GM19324 (cell line): Measurements from ENCODE around the gene MT1M.
"Not testable (repeated sequence)": the region's sequence is repeated elsewhere in the genome, so short reads cannot be mapped to it uniquely, and the experiment has no call there.

Source experiments
- ATAC-seq: cut with Tn5 transposase; IDR thresholded peaks from one replicate; pipeline ENCODE4 v1.9.1; 2021; ENCODE audit warnings: mild to moderate bottlenecking, moderate library complexity; ENCODE audit not compliant: unreplicated experiment, low FRiP score

MT1M gene

DNA sequence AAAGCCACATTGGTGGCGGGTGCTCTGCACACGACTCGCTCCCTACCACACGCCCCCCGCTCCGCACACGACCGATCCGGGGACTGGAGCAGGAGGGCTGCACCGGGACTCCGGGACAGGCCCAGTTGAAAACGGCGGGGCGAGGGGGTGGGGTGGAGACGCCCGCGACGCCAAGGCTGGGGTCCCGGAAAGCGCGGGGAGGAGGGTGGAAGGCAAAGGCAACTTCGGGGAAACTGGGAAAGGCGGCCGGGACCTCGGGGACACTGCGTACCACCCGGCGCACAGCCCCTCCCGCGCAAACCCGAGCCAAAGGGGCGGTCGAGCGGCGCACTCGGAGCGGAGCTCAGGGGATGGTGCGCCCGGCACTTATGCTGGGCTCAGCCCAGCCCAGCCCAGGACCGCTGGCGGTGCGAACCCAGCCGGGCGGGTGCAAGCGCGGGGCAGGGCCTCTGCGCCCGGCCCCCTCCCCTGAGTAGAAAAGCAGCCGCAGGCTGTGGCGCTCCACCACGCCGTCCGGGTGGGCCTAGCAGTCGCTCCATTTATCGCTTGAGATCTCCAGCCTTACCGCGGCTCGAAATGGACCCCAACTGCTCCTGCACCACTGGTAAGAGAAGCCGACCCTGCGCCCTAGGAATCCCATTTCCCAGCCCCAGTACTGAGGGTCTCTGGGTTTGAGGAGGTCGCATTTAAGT is at the start of gene MT1M:
Gene MT1M (plus strand): TSS at position 504 of the 692 bp plus-strand sequence. CDS start 73 bp downstream, at position 577.
- ATAC-seq = no peak

DNA sequence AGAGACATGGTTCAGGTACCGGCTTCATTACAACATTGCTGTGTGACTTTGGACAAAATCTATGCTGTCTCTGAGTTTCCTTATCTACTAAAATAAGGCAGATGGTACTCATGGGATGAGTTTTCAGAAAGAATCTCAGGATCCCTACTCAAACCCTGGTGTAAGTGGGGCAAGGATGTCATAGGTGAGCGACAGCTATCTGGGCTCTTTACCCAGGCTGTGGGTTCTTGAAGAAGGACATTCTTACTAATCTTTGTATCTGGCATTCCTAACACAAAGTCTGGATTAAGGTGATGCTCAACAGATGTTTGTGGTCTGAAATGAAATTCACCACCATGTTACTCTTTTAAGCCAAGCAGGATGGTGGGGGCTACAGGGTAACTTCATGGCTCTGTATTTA is 49.5 kb upstream of the MT1M start:
- not testable (repeated sequence) for ATAC-seq

DNA sequence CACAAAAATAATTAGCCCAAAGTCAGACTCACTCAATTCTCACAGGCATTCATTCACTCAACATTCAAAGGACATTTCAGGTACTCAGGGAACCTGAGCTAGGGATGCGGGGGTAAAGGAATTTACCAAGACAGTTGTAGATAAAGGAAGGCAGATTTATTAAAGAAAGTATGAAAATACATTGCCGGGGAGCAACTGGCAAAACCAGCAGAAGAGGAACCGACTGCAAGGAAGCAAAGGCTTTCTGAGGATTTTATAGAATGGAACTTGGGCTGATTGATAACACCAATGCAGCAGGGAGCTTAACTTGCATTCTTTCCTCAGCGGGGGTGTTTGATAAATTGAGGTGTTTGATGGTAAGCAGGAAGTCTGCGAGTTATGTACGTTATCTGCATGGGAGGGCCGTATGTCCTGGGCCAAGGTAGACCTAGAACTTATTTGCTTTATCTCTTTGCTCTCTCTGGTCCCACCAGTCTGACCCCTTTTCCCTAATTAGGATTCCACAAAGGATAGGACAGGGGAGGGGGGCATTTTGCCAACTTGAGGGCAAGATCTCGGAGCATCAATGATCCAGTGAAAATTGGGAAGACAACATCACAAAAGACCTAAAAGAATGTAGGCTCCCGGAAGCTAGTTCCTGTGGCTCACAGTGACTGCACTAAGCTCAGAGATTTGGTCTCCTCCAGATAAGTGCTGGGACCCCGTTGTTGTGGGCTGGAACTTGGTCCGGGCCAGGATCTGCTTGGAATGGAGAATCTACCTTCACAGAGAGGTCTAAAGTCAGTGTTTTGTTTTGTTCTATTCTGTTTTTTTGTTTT is 48.9 kb upstream of the MT1M start:
- no peak for ATAC-seq

DNA sequence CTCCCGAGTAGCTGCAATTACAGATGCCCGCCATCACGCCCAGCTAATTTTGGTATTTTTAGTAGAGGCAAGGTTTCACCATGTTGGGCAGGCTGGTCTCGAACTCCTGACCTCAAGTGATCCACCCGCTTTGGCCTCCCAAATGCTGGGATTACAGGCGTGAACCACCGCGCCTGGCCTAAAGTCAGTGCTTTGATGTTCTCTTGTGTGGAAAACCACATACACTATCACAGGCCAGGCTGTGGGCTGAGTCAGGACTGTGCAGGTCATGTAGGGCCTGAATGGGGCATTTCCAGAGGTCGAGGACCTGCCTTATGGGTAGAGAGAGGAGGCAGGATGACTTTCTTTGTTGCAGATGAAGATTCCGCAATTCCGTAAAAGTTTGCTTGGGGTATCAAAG is 48.2 kb upstream of the MT1M start:
- no peak for ATAC-seq

DNA sequence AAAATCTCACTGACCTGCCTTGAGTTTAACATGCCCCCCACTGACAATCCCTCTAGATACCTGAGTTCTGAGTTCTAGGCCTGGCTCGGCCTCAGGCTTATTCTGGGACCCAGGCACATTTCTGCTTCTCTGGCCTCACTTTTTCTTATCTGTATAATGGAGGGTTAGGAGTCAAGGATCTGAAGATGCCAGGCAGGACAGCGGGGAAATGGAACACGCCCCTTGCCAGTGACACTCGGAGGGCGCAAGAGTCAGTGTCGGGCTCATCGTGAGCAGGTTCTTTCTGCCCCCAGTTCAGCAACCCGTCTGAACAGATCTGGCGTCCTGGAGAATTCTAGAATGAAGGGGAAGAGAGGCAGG is 43.7 kb upstream of the MT1M start:
- no peak for ATAC-seq

DNA sequence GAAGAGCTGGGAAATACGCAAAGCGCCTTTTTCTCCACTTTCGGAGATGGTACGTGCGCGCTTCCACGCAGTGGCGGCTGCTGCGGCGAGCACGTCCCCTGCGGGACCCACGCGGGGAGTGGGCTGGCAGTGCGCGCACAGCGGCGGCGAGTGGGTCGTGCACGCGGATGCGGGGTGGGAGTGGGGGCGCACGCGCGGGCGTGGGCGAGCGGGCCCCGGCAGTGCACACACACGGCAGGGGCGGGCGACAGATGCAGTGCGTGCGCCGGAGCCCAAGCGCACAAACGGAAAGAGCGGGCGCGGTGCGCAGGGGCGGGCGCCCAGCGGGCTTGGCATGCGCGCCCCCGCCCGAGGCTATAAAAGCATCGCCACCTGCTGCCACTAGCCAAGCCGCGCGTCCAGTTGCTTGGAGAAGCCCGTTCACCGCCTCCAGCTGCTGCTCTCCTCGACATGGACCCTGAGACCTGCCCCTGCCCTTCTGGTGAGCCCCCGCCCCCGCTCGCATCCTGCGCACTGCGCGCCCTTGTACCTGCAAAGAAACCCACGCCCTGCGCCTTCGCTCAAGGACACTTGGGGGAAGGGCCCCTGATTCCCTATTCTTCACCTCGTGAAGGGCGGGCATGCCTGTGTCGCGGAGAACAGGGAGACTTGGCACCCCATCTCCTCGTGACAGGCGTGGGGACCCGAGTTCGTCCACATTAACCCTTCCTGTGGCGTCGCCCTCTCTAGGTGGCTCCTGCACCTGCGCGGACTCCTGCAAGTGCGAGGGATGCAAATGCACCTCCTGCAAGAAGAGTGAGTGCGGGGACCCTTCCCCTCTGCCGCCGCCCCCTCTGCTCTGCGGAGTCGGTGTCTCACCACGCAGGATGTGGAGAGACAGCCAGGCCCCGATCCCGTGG is 43.1 kb upstream of the MT1M start, which contains the start of gene MT3:
Gene MT3 (plus strand): TSS at position 388 of the 899 bp plus-strand sequence. CDS start 63 bp downstream, at position 451.
- ATAC-seq = no peak

DNA sequence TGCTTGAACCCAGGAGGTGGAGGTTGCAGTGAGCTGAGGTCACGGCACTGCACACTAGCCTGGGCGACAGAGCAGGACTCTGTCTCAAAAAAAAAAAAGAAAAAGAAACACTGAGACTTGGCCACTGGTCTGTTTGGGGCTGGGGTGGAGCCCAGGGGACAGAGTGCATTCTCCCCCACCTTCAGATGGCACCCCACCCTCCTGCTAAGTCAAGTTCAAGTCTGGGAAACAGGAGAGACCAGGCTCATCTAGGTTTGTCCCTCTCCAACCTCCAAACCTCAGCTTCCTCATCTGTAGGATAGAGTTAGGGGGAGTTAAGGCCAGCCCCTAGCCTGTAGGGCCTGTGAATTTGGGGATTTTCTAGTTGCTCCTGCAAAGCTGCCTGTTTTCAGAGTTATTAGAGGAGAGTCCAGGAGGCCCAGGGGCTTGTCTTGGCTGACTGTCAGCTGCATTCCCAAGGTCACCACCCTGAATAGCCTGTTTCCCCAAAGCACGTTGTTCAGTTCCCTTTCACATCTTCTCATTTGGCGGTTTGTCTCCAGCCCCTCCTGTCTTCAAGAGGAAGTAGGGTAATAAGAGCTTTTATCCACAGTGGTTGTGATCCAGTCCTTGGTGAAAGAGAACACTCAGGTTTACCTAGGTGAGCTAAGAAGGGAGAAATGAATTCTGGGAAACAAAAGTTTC is 40.9 kb upstream of the MT1M start:
- ATAC-seq = no peak

DNA sequence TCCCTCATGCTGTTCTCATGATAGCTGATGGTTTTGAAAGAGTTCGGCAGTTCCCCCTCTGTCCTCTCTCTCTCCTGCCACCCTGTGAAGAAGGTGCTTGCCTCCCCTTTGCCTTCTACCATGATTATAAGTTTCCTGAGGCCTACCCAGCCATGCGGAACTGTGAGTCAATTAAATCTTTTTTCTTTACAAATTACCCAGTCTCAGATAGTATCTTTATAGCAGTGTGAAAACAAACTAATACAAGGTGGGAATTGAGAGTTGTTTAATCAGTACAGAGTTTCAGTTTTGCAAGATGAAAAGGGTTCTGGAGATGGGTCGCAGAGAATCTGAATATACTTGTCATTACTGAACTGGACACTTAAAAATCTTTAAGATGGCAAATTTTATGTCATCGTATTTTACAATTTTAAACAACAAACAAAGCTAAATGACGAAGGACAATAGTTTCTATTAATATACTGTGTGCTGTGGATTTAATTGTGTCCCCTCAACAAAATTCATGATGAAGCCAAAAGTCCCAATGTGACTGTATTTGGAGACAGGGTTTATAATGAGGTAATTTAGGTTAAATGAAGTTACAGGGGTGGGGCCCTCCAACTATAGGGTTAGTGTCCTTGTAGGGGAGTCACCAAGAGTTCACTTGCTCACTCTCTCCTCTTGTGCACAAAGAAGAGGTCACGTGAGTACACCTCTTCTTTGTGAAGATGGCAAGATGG is 38.7 kb upstream of the MT1M start:
- no peak for ATAC-seq

DNA sequence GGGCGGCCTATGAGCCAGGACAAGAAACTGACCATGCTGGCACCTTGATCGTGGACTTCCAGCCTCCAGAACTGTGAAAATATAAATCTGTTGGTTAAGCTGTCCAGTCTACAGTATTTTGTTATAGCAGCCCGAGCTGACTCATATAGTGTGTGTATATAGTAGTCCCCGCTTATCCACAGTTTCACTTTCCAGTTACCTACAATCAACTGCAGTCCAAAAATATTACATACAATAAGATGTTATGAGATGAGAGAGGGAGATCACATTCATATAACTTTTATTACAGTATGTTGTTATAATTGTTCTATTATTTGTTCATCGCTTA is 38.2 kb upstream of the MT1M start:
- no peak for ATAC-seq

DNA sequence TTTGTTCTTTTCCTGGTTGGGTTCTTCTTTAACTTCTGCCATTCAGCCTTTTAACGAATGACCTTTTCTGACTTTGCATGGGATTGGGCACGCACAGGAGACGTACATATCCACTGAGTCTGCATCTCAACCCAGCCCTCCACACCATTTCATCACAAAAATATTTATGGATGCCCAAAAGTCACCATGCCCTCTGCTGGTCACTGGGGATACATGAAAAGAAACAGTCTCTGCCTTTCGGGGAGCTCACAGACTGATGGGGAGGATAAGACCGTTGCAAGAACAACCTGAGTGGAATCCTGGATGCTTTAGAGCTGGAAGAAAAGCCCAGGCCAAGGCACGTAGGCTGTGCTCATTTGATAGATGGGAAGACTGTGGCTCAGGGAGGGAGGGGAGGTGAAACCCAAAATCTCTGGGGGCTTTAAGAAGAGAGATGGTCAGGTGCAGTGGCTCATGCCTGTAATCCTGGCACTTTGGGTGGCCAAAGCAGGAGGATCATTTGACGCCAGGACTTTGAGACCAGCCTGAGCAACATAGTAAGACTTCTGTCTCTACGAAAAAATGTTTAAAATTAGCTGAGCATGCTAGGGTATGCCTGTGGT is 32.0 kb upstream of the MT1M start:
- ATAC-seq = no peak

DNA sequence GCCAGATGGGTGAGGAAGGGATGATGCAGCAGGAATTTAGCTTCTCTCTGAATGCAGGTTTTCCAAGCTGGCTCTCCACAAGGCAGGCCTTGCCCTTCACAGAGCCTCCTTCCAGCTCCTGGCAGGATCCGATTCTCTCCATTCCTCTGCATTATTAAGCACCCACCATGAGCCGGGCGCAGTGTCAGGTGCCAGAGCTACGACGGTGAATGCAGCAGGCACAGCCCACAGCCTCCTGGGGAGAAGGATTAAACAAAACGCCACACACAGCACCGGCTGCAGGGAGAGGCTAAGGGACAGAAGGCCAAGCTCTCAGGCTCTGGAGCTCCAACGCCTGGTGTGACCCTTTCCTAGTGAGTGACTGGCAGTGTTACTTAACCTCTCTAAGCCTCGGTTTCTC is 31.1 kb upstream of the MT1M start:
- ATAC-seq = no peak

DNA sequence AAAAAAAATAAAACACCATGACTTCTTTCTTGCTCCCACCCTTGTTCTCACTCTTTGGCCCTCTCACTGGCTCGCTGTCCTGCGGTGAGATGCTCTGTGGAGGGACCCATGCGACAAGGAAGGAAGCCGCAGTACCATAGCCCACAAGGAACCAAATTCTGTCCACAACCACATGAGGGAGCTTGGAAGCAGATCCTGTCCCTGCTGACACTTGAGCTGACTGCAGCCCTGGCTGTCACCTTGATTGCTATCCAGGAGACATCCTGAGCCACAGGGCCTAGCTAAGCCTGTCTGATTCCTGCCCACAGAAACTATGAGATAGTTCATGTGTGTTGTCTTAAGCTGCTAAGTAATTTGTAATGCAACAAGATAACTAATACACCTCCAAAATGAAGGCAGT is 28.9 kb upstream of the MT1M start:
- no peak for ATAC-seq

DNA sequence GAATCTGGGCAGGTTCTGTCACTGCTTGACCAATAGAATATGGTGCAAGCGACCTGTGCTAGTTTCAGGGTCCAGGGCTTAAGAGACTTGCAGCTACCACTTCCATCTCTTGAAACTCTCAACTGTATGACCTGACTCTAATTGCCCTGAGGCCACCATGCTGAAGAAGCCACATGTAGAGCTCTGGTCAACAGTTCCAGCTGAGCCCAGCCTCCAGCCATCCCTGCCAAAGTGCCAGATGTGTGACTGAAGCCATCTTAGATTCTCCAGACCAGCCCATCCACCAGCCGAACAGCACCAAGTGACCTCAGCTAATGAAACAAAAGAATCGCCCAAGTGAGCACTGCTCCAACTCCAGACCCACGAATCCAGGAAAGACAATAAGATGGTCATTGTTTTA is 27.5 kb upstream of the MT1M start:
- no peak for ATAC-seq

DNA sequence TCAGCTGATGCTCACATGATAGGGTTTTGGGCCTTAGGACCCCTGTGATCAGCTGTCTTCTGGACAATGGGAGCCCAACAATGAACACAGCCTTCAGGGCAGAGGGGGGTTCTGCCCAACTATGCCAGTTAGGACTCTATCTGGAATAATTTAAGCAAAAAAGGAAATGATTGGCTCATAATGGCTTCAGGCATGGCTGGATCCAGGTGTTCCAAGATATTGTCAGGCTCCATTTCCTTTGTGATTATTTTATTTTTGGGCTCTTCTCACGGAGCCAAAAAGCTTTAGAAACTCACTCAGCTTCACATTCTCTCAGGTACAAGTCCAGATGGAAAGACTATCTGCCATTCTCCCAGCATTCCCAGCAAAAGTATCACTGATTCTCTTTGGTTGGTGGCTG is 27.0 kb upstream of the MT1M start:
- no peak for ATAC-seq

DNA sequence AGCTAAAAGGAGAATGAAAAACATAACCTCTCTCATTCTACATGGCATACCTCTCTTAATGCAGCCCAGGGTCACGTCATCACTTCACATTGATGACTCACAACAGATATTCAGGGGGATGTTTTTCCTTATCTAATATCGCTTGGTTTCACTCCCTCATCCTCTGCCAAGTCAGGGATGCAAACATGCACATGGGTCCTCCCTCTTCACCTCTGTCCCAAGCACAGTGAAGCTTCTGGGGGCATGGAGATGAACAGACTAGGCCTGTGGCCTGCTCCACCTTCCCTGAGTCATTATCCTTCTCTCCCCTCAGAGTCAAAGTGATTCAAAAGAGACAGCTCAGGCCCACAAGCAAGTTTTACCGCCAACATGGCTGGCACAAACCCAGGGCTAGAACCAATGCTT is 26.4 kb upstream of the MT1M start:
- ATAC-seq = no peak

DNA sequence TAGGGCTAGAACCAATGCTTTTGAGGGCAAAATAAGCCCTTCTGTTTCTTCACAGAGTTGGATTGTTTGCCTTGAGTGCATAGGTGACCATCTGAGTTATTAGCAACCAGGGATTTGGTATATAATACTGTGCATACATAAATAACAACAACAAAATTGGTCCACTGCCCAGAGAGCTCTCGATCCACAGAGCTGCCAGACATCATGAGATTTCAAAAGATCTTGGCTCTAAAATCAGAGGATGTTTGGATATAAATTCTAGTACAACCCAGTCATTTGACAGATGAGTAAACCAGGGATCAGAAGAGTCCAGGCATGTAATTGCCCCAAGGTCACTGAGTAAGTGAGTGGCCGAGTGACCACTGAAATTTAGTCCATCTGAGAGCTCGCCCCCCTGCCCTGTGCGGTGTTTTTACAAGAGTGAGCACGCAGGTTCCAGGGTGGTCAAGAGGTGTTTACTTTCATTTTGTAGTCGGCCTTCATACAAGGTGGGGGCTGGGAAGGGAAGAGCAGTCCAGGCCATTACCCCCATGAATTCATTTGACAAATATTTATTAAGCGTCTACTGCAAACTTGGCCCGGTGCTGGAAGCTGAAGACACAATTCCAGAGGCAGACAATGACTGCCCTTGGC is 25.9 kb upstream of the MT1M start:
- no peak for ATAC-seq

DNA sequence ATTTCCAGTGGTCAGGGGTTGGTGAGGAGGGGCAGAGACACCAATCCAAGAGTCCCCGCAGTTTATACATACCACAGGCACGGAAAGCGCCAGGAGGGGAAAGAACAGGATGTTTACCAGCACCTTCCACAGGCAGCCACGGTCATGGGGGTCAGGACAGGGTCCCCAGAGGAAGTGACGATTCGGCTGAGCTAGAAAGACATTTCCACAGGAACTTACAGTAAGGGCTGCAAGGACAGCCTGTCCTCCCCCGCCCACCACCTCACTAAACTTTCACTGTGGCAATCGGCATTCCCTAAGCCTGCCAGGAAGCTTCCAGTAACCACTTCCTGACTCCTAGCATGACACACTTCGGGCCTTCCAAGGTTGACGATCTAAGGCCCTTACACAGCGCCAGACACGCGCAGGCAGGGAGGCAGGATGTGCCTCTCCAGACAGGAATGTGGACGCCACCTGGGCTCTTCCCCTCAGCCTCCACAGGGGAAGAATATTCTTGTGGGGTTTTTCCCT is 25.3 kb upstream of the MT1M start:
- ATAC-seq = no peak

DNA sequence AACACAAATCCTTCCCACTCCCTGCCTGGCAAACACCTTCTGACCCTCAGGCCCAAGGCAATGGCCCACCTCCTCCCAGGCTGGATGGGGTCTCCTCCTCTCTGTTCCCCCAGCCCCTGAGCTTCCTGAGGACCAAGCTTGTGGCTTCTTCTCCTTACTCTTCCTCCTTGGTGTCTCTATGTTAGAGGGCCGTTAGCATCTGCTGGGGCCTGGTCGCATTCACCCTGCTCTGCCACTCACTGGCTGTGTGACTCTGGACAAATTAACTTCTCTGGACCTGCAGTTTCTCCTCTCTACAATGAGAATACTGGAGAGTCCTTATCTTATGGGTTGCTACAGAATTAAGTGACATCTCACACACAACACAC is 24.8 kb upstream of the MT1M start:
- ATAC-seq = no peak
